DMS79 treated with DMSO at 0.1 percent for 48 hours (cell line): ENCODE measurements around the gene FAF1.
"Not testable (repeated sequence)": the region's sequence is repeated elsewhere in the genome, so short reads cannot be mapped to it uniquely, and the experiment has no call there.

Source experiments
- DNase-seq: peaks from one replicate; lab custom pipeline; 2025; lab: John Stamatoyannopoulos, UW

The FAF1 gene

GRCh38 chr1:50774759-50775351 is 185.2 kb downstream of the FAF1 start:
- peak; percentile 45 for DNase-seq

GRCh38 chr1:50766688-50767087 is 193.4 kb downstream of the FAF1 start:
- no peak for DNase-seq

- not testable (repeated sequence) for DNase-seq
These were observed 203.5 kb downstream of the FAF1 start for GRCh38 chr1:50756543-50756942.

GRCh38 chr1:50754764-50755163 is 205.3 kb downstream of the FAF1 start:
- not testable (repeated sequence) for DNase-seq

- no peak for DNase-seq
These were observed 209.9 kb downstream of the FAF1 start for GRCh38 chr1:50750021-50750619.

GRCh38 chr1:50747394-50747793 is 212.7 kb downstream of the FAF1 start:
- no peak for DNase-seq

GRCh38 chr1:50742523-50742922 is 217.5 kb downstream of the FAF1 start:
- no peak for DNase-seq

GRCh38 chr1:50739125-50739524 is 220.9 kb downstream of the FAF1 start:
- no peak for DNase-seq

GRCh38 chr1:50735443-50735842 is 224.6 kb downstream of the FAF1 start:
- DNase-seq = no peak

GRCh38 chr1:50727578-50727977 is 232.5 kb downstream of the FAF1 start:
- DNase-seq = not testable (repeated sequence)

- DNase-seq = no peak
These were observed 235.3 kb downstream of the FAF1 start for GRCh38 chr1:50724626-50725286.

- DNase-seq = no peak
These were observed 239.5 kb downstream of the FAF1 start for GRCh38 chr1:50720457-50721053.

GRCh38 chr1:50719126-50719525 is 240.9 kb downstream of the FAF1 start:
- no peak for DNase-seq

- no peak for DNase-seq
These were observed 242.7 kb downstream of the FAF1 start for GRCh38 chr1:50717327-50717726.

GRCh38 chr1:50716455-50716854 is 243.6 kb downstream of the FAF1 start:
- DNase-seq = not testable (repeated sequence)

- DNase-seq = no peak
These were observed 250.0 kb downstream of the FAF1 start for GRCh38 chr1:50710099-50710498.

GRCh38 chr1:50707824-50708223 is 252.2 kb downstream of the FAF1 start:
- no peak for DNase-seq

- DNase-seq = peak; percentile 89
These were observed 254.4 kb downstream of the FAF1 start for GRCh38 chr1:50705699-50706098.

GRCh38 chr1:50705041-50705440 is 255.0 kb downstream of the FAF1 start:
- peak; percentile 81 for DNase-seq

- DNase-seq = peak; percentile 53
These were observed 255.9 kb downstream of the FAF1 start for GRCh38 chr1:50704126-50704525.

GRCh38 chr1:50703240-50703639 is 256.8 kb downstream of the FAF1 start:
- DNase-seq = peak; percentile 39

GRCh38 chr1:50702395-50702794 is 257.7 kb downstream of the FAF1 start:
- peak; percentile 51 for DNase-seq

GRCh38 chr1:50701706-50702317 is 258.3 kb downstream of the FAF1 start:
- peak; percentile 78 for DNase-seq
